ENCODE measurements around the gene TBC1D9B.

GRCh38 chr5:179825655-179826182 is 82.0 kb downstream of the TBC1D9B start:
- TF ChIP-seq POLR2A (IDR thresholded peaks at IDR 0.05): no peak
- no peak for TF ChIP-seq CTCF (IDR thresholded peaks at IDR 0.05)

All from vagina (tissue), 2 donors.